ENCODE measurements around the gene LRRC59. TPM values are rescaled to one million over a fixed set of nuclear protein-coding genes. Genes with fewer than 3 reads are reported as not detected.

Gene LRRC59
- total and polyA plus RNA-seq, 2 donors (not counting 1 experiment from before 2014, with no cell fraction given): 27.7 to 31.2 TPM

GRCh38 chr17:50347894-50348291, 49.4 kb downstream of the LRRC59 start:
- H3K4me2 ChIP-seq (replicated peaks; ENCODE audit: low read depth, low read length, poor library complexity, severe bottlenecking): no peak overlapping the region
- no peak overlapping the region for H3K9ac ChIP-seq (ENCODE audit: low read length)
- H4K20me1 ChIP-seq (ENCODE audit: control insufficient read depth, insufficient read depth, low read length, poor library complexity, severe bottlenecking): no peaks in the 10 kb centered on the region
- H3K79me2 ChIP-seq (ENCODE audit: control insufficient read depth, insufficient read depth, low read length): peaks cover 25% of the 10 kb centered on the region
- H3K27ac Mint-ChIP-seq: peak overlapping the region; percentile 37
- H3K36me3 ChIP-seq (replicated peaks in 1 of 2; ENCODE audit: control extremely low read depth in 1 of 2, control insufficient read depth in 1 of 2, extremely low read depth in 1 of 2, insufficient read depth in 2 of 2, low read length in 1 of 2): no peaks in the 10 kb centered on the region
- intact Hi-C loops (cut with micrococcal nuclease): loop anchor here (2.0 kb wide), 3 partner anchors 15 to 49 kb away; partner anchors contain the start of genes EME1, LRRC59 and MRPL27
- 92% methylated on average over 1 of the region's 3 CpGs for WGBS (ENCODE audit: insufficient coverage)
- DNase-seq: no peak
- no peak overlapping the region for H3K4me3 ChIP-seq (ENCODE audit: control extremely low read depth in 1 of 5, extremely low read depth in 1 of 5, insufficient read depth in 1 of 5, low read depth in 2 of 5, low read length in 4 of 5)
- ATAC-seq (ENCODE audit: low read depth): no peak
- H3K4me1 ChIP-seq (ENCODE audit: control insufficient read depth in 2 of 2, insufficient read depth in 2 of 2, low read length in 2 of 2): peaks cover 10 to 21% of the 10 kb centered on the region in 2 donors
- no peaks in the 10 kb centered on the region for H3K9me3 ChIP-seq (ENCODE audit: control extremely low read depth in 1 of 3, control insufficient read depth in 2 of 3, insufficient read depth in 1 of 3, low read length in 2 of 3)
- H3K4me1 Mint-ChIP-seq: peaks cover 36% of the 10 kb centered on the region
- no peak for TF ChIP-seq EZH2 (IDR thresholded peaks at IDR 0.05; ENCODE audit: borderline replicate concordance, insufficient read depth, low read depth, low read length, poor library complexity, severe bottlenecking)
- TF ChIP-seq, protein P1, sequence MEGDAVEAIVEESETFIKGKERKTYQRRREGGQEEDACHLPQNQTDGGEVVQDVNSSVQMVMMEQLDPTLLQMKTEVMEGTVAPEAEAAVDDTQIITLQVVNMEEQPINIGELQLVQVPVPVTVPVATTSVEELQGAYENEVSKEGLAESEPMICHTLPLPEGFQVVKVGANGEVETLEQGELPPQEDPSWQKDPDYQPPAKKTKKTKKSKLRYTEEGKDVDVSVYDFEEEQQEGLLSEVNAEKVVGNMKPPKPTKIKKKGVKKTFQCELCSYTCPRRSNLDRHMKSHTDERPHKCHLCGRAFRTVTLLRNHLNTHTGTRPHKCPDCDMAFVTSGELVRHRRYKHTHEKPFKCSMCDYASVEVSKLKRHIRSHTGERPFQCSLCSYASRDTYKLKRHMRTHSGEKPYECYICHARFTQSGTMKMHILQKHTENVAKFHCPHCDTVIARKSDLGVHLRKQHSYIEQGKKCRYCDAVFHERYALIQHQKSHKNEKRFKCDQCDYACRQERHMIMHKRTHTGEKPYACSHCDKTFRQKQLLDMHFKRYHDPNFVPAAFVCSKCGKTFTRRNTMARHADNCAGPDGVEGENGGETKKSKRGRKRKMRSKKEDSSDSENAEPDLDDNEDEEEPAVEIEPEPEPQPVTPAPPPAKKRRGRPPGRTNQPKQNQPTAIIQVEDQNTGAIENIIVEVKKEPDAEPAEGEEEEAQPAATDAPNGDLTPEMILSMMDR (IDR thresholded peaks at IDR 0.05): no peak
- POLR2A ChIA-PET: no interaction called here
- peak overlapping the region; percentile 88 for H3K4me3 Mint-ChIP-seq
- H3K27ac ChIP-seq (ENCODE audit: low read length in 2 of 2): no peak overlapping the region
- CTCF ChIA-PET: interaction anchor here (5.7 kb wide), 1 partner anchor 14 kb away, joined by 29 read pairs; no protein-coding TSS in a partner anchor
- H3K27me3 Mint-ChIP-seq: no peaks in the 10 kb centered on the region
- H2AFZ ChIP-seq (ENCODE audit: insufficient read depth, low read depth, low read length, poor library complexity, severe bottlenecking): no peak overlapping the region
- H3K9me3 Mint-ChIP-seq (ENCODE audit: insufficient read depth): no peaks in the 10 kb centered on the region
- no peaks in the 10 kb centered on the region for H3K27me3 ChIP-seq (replicated peaks in 1 of 4; ENCODE audit: control extremely low read depth in 1 of 4, control insufficient read depth in 3 of 4, insufficient read depth in 4 of 4, low read length in 3 of 4)

DNA sequence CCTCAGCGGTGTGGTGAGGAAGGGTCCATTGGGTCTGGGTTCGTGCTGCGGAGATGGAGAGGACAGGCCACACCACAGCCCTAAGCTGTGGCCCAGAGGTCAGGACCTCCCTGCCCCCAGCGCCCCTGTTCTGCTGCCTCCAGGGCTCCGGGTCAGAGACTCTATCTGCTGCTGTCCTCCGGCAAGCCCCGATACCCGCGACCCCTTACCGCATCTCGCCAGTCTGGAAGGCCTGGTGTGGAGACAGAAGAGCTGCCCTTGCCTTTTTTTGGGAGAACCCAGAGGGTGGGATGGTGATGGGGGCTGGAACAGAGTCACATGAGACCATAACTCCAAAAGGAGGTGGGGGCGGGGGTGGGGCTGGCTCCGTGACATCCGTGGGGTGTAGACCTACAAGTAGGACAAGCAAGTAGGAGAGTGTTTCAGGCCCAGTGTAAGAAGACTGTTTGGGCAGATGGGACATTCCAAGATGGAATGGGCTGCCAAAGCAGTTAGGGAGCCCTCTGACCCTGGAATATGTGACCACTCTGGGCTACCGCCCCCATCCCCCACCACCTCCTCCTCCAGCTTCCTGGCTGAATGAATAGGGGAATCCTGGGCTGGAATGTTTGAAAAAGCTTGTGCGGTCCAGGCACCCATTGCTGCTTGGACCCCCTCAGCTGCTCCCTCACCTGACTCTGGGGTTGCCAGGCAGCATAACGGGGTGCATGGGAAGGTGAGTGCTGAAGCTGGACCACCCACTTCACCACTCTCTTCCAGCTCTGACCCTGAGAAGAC, 50.0 kb downstream of the LRRC59 start:
- Mint-ChIP-seq H3K27ac (peak overlapping the region; percentile 56), H3K9me3 (ENCODE audit: insufficient read depth) (no peaks in the 10 kb centered on the region), H3K27me3 (no peaks in the 10 kb centered on the region), H3K4me3 (peak overlapping the region; percentile 88), H3K4me1 (peaks cover 36% of the 10 kb centered on the region)
- DNase-seq: no peak
- TF ChIP-seq, protein P1 (IDR thresholded peaks at IDR 0.05): no peak
- 79% methylated on average over 13 of the region's 17 CpGs for WGBS (ENCODE audit: insufficient coverage)
- Histone ChIP-seq H3K4me3 (ENCODE audit: control extremely low read depth in 1 of 5, extremely low read depth in 1 of 5, insufficient read depth in 1 of 5, low read depth in 2 of 5, low read length in 4 of 5) (peak overlapping the region in 4 of 5 experiments; percentile 71 to 80 (median 76)), H3K27me3 (replicated peaks in 1 of 4; ENCODE audit: control extremely low read depth in 1 of 4, control insufficient read depth in 3 of 4, insufficient read depth in 4 of 4, low read length in 3 of 4) (no peaks in the 10 kb centered on the region), H3K27ac (ENCODE audit: low read length in 2 of 2) (no peak overlapping the region), H4K20me1 (ENCODE audit: control insufficient read depth, insufficient read depth, low read length, poor library complexity, severe bottlenecking) (no peaks in the 10 kb centered on the region), H3K36me3 (replicated peaks in 1 of 2; ENCODE audit: control extremely low read depth in 1 of 2, control insufficient read depth in 1 of 2, extremely low read depth in 1 of 2, insufficient read depth in 2 of 2, low read length in 1 of 2) (no peaks in the 10 kb centered on the region), H3K4me1 (ENCODE audit: control insufficient read depth in 2 of 2, insufficient read depth in 2 of 2, low read length in 2 of 2) (peaks cover 10 to 21% of the 10 kb centered on the region in 2 donors), H3K4me2 (replicated peaks; ENCODE audit: low read depth, low read length, poor library complexity, severe bottlenecking) (peak overlapping the region; percentile 93), H3K79me2 (ENCODE audit: control insufficient read depth, insufficient read depth, low read length) (peaks cover 25% of the 10 kb centered on the region), H2AFZ (ENCODE audit: insufficient read depth, low read depth, low read length, poor library complexity, severe bottlenecking) (peak overlapping the region; percentile 93), H3K9me3 (ENCODE audit: control extremely low read depth in 1 of 3, control insufficient read depth in 2 of 3, insufficient read depth in 1 of 3, low read length in 2 of 3) (no peaks in the 10 kb centered on the region), H3K9ac (ENCODE audit: low read length) (peak overlapping the region; percentile 76)
- CTCF ChIA-PET: interaction anchor here (1.1 to 5.7 kb wide), 3 partner anchors 14 to 253 kb away, joined by 3 to 29 read pairs (median 5); no protein-coding TSS in a partner anchor
- no peak for ATAC-seq (ENCODE audit: low read depth)
- intact Hi-C loops (cut with micrococcal nuclease): loop anchor here (2.0 kb wide), 3 partner anchors 15 to 49 kb away; partner anchors contain the start of genes EME1, LRRC59 and MRPL27
- POLR2A ChIA-PET: no interaction called here

All from B cell (primary cell).